ENCODE measurements around the gene PRELID2.
"Not testable (repeated sequence)": the region's sequence is repeated elsewhere in the genome, so short reads cannot be mapped to it uniquely, and the experiment has no call there.

Gene PRELID2

GRCh38 chr5:145737578-145737977 lies 97.6 kb downstream of the PRELID2 start:
- DNase-seq, result no peak

GRCh38 chr5:145729956-145730355 lies 105.2 kb downstream of the PRELID2 start:
- DNase-seq, result not testable (repeated sequence)

DNA sequence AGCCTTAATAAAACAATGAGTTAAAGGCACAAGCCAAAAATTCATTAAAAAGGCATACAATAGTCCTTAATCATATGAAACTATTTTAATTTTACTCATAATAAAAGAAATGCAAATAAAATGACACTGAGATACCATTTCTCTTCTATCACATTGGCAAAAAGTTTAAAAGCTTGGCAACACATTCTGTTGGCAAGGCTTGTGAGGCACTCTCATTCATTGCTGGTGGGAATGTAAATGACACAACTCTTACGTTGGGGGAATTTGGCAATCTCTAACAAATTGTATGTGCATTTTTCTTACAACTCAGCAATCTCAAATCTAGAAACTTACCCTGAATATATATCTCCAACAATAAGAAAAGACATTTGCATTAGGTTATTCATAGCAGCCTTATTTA lies 111.6 kb downstream of the PRELID2 start:
- DNase-seq, result peak in 1 of 2 experiments; percentile 31

DNA sequence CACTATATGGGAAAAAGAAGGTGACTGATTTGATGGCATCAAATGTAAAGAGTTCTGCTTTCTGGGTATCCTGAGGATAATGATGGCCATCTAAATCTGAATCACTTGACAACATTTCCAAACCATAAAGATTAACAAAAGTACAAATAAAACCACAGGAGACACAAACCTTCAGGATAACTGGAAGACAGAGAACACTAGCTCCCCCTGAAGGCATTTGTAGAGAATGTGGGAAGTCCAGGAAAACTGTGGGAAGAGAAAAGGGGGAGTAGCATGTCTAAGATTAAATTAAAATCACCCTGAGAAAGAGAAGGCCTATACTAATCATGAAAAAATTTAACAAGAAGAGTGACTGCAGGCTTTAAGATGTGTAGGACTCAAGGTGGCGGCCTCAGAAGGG lies 116.2 kb downstream of the PRELID2 start:
- DNase-seq, result peak in 1 of 2 experiments; percentile 40

DNA sequence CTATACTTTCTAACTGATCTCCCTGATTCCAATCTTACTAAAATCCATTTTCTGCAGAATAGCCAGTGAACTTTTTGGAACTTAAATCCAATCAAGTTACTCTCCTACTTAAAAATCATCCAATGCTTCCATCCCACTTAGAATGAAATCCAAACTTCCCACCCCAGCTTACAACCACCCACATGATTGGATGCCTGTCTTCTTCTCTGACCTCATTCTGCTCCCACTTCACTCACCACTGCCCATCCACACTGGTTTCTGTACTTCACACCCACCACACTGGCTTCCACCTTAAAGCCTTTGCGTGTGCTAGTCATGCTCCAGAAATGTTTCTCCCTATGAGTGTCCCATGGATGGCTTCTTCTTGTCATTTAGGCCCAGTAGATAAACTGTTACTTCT lies 119.7 kb downstream of the PRELID2 start:
- no peak for DNase-seq

DNA sequence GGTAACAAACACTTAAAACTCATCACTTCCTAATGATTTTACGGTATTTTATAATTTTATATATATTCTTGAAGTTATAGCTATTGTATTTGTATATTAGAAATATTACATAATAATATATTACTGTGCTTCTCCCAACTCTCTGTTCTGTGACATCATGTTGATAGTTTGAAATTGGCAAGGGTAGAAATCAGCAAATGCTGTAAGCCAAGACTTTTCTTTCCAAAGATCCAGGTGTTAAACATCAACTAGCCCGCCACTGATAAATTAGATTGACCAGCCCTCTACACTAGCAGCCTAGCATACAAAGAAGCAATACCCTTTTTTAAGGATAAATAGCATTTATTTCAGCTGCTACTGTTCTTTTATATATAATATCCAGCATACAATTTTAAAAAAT lies 122.9 kb downstream of the PRELID2 start:
- no peak for DNase-seq

GRCh38 chr5:145711417-145711816 lies 123.7 kb downstream of the PRELID2 start:
- no peak for DNase-seq
